Spleen (tissue), 11 donors: ENCODE results near the gene BID. TPM values are rescaled to one million over a fixed set of nuclear protein-coding genes. Genes with fewer than 3 reads are reported as not detected.

Experiments
- DNase-seq: peaks from one replicate; pipeline ENCODE4 v3.0.0-alpha.2; 2020
- H3K27ac ChIP-seq, 8 donors: fragments of 200-600 bp; sonication (generic) in 7 of 8; 1 replicate in 4 of 8; 2 replicates in 4 of 8; pipeline versions ENCODE4 v1.5.0 to v1.8.0; 2016 to 2021; ENCODE audit warnings: inconsistent platforms in 4 of 8, mild to moderate bottlenecking in 4 of 8, moderate library complexity in 1 of 8
- H3K27me3 ChIP-seq, 7 donors: fragments of 200-600 bp; sonication (generic) in 6 of 7; replicated peaks in 1 of 7; 1 replicate in 4 of 7; 2 replicates in 3 of 7; pipeline versions ENCODE4 v1.5.0 to v1.8.0; 2016 to 2021; ENCODE audit warnings: inconsistent platforms in 3 of 7, mild to moderate bottlenecking in 1 of 7
- H3K36me3 ChIP-seq, 6 donors: fragments of 200-600 bp; sonication (generic) in 5 of 6; 1 replicate in 4 of 6; 2 replicates in 2 of 6; pipeline versions ENCODE4 v1.5.0 to v1.8.0; 2016 to 2021; ENCODE audit warnings: inconsistent platforms in 2 of 6
- H3K4me1 ChIP-seq, 6 donors: fragments of 200-600 bp; sonication (generic) in 5 of 6; 1 replicate in 3 of 6; 2 replicates in 3 of 6; pipeline versions ENCODE4 v1.5.0 to v1.8.0; 2016 to 2021; ENCODE audit warnings: inconsistent platforms in 3 of 6
- H3K4me3 ChIP-seq, 8 donors: fragments of 200-600 bp; sonication (generic) in 7 of 8; 1 replicate in 4 of 8; 2 replicates in 4 of 8; pipeline versions ENCODE4 v1.5.0 to v1.8.0; 2016 to 2021; ENCODE audit warnings: inconsistent platforms in 4 of 8, mild to moderate bottlenecking in 4 of 8, moderate library complexity in 2 of 8
- H3K9me3 ChIP-seq, 8 donors: fragments of 200-600 bp; sonication (generic) in 7 of 8; 1 replicate in 4 of 8; 2 replicates in 4 of 8; pipeline versions ENCODE4 v1.5.0 to v1.8.0; 2016 to 2021; ENCODE audit warnings: inconsistent platforms in 4 of 8
- POLR2A ChIP-seq, 3 donors: fragments of 450-650 bp; IDR thresholded peaks; one replicate each; pipeline ENCODE4 v1.5.1; 2017; ENCODE audit warnings: antibody characterized with exemption in 3 of 3, mild to moderate bottlenecking in 1 of 3
- POLR2AphosphoS5 ChIP-seq, 3 donors: sonication (generic); formaldehyde crosslinking; IDR thresholded peaks; one replicate each; pipeline ENCODE4 v1.5.1; 2017; ENCODE audit warnings: antibody characterized with exemption in 3 of 3
- WGBS, 5 donors: extraction: QIAGEN DNeasy Blood & Tissue Kit in 3 of 5; methylation state at CpG; one replicate each; pipeline versions ENCODE4 v1.1.5 to v1.1.7; 2013 to 2018; 5-methylcytosine and 5-hydroxymethylcytosine counted together
- intact Hi-C: fragments of 100-400 bp; cut with DNase I; formaldehyde crosslinking; loops from one replicate; pipeline ENCODE4 v1.15.0; 2023; ENCODE audit warnings: low total_unique reads
- polyA plus RNA-seq, 3 donors: library from polyadenylated mRNA; stranded (reverse); fragments of 200-250 nt; gene quantifications; one replicate each; pipeline ENCODE4 v1.2.1, GENCODE V29; 2013
- total RNA-seq, 7 donors: library from RNA; depleted of rRNA in 3 of 7; stranded (reverse); fragments of >200 nt in 3 of 7; fragmentation: NEBNext Ultra II Directional in 4 of 7; extraction: Animal tissue kit (Norgen Biotek cat#: 25700) in 4 of 7; gene quantifications; one replicate each; pipeline versions ENCODE4 v1.1.0 to v1.2.1, GENCODE V29; 2016 to 2021
- TF ChIP-seq, protein P1 (sequence below), 11 experiments: fragments of 200-600 bp in 7 of 11; fragments of 450-650 bp in 4 of 11; sonication (generic) in 4 of 11; IDR thresholded peaks in 8 of 11; conservative IDR thresholded peaks in 3 of 11; 1 replicate in 7 of 11; 2 replicates in 4 of 11; pipeline versions ENCODE4 v1.4.0 to v1.8.0; 2016 to 2021; ENCODE audit warnings: antibody characterized with exemption in 11 of 11, inconsistent platforms in 4 of 11, mild to moderate bottlenecking in 1 of 11
- donor health status: healthy with polysubstance abuse.
- donor health status: DM: no; HTN: no; CAD: no; lungs with moderate emphysema.
- donor health status: DM: no; HTN: no; CAD: no.
- donor health status: Bipolar disorder and iron deficiency.
- donor health status: healthy.
- donor health status: DM: no; HTN: no; CAD: no.
- donor health status: DM: yes; HTN: yes; CAD: no.

The BID gene
- total and polyA plus RNA-seq, 10 donors = 37.7 to 73.4 (median 49.3) TPM

- peak; percentile 49 for DNase-seq
- Histone ChIP-seq H3K36me3 (peaks cover 0 to 92% (median 33%) of the 10 kb centered on the region in 6 donors), H3K27ac (no peak overlapping the region), H3K27me3 (no peaks in the 10 kb centered on the region), H3K4me3 (no peak overlapping the region), H3K4me1 (peaks cover 0 to 16% (median 4%) of the 10 kb centered on the region in 6 donors), H3K9me3 (no peaks in the 10 kb centered on the region)
- TF ChIP-seq POLR2AphosphoS5 (IDR thresholded peaks at IDR 0.05) = no peak
- no peak for TF ChIP-seq POLR2A (IDR thresholded peaks at IDR 0.05)
- TF ChIP-seq, protein P1, sequence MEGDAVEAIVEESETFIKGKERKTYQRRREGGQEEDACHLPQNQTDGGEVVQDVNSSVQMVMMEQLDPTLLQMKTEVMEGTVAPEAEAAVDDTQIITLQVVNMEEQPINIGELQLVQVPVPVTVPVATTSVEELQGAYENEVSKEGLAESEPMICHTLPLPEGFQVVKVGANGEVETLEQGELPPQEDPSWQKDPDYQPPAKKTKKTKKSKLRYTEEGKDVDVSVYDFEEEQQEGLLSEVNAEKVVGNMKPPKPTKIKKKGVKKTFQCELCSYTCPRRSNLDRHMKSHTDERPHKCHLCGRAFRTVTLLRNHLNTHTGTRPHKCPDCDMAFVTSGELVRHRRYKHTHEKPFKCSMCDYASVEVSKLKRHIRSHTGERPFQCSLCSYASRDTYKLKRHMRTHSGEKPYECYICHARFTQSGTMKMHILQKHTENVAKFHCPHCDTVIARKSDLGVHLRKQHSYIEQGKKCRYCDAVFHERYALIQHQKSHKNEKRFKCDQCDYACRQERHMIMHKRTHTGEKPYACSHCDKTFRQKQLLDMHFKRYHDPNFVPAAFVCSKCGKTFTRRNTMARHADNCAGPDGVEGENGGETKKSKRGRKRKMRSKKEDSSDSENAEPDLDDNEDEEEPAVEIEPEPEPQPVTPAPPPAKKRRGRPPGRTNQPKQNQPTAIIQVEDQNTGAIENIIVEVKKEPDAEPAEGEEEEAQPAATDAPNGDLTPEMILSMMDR (IDR thresholded peaks at IDR 0.05 in 8 of 11, conservative IDR thresholded peaks at IDR 0.05 in 3 of 11) = no peak
- 77 to 100% (median 92%) methylated on average over 5 to 7 of the region's 7 CpGs for WGBS, 5 donors
- intact Hi-C loops = loop anchor here (10.0 kb wide), 2 partner anchors 50 to 330 kb away; partner anchors contain the start of gene PEX26
Measured at GRCh38 chr22:17744430-17744829, 29.8 kb downstream of the BID start.

GRCh38 chr22:17743661-17744411 is 30.4 kb downstream of the BID start:
- intact Hi-C loops = loop anchor here (10.0 kb wide), 2 partner anchors 51 to 331 kb away; partner anchors contain the start of gene PEX26
- 77 to 87% (median 84%) methylated on average over 20 to 25 of the region's 25 CpGs for WGBS, 5 donors

DNA sequence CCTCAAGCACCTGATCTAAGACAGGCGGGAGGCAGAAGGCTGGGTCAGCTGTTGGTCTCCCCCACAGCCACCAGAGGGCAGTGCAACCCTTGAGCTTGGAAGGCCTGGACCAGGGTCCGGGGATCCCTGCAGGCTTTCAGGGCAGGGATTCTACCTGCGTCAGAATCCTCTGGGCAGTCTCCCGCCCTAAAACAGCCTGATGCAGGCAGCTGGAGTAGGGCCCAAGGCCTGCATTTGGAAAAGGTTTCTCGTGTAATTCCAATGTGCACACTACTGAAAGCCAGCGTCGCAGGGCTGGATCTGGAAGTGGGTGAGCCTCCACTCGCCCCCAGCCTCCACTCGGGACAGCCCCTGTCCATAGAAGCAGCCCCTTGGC is 31.8 kb downstream of the BID start:
- Histone ChIP-seq H3K27me3 (no peaks in the 10 kb centered on the region), H3K36me3 (peaks cover 0 to 92% (median 44%) of the 10 kb centered on the region in 6 donors), H3K27ac (peak overlapping the region in 1 of 8 donors; percentile 10), H3K4me3 (no peak overlapping the region), H3K4me1 (peaks cover 0 to 16% (median 4%) of the 10 kb centered on the region in 6 donors), H3K9me3 (no peaks in the 10 kb centered on the region)
- 62 to 71% (median 70%) methylated on average over 6 to 9 of the region's 9 CpGs for WGBS, 5 donors
- intact Hi-C loops = loop anchor here (10.0 kb wide), 2 partner anchors 52 to 332 kb away; partner anchors contain the start of gene PEX26
- peak; percentile 86 for DNase-seq
- TF ChIP-seq, protein P1 (IDR thresholded peaks at IDR 0.05 in 8 of 11, conservative IDR thresholded peaks at IDR 0.05 in 3 of 11) = peak; percentile 22 to 87 (median 66)
- TF ChIP-seq POLR2A (IDR thresholded peaks at IDR 0.05) (no peak), POLR2AphosphoS5 (IDR thresholded peaks at IDR 0.05) (peak; percentile 13 to 28 (median 22))

More at GRCh38 chr22:17743661-17744411, 30.4 kb downstream of the BID start:
- Histone ChIP-seq H3K4me1 (peaks cover 0 to 16% (median 4%) of the 10 kb centered on the region in 6 donors), H3K27ac (no peak overlapping the region), H3K9me3 (no peaks in the 10 kb centered on the region), H3K4me3 (no peak overlapping the region), H3K27me3 (no peaks in the 10 kb centered on the region), H3K36me3 (peaks cover 0 to 92% (median 36%) of the 10 kb centered on the region in 6 donors)
- TF ChIP-seq, protein P1 (IDR thresholded peaks at IDR 0.05 in 8 of 11, conservative IDR thresholded peaks at IDR 0.05 in 3 of 11) = no peak
- TF ChIP-seq POLR2AphosphoS5 (IDR thresholded peaks at IDR 0.05) = peak in 2 of 3 donors; percentile 15 to 37
- peak; percentile 68 for DNase-seq
